ENCODE results near the gene RELN.

- TF ChIP-seq CTCF (conservative IDR thresholded peaks at IDR 0.05; ENCODE audit: low read depth, low read length), result no peak
- no peak for TF ChIP-seq EZH2 (IDR thresholded peaks at IDR 0.05; ENCODE audit: low read length, unreplicated experiment)
Observed at GRCh38 chr7:104008107-104008506, 18.6 kb upstream of the RELN start.
